Stimulated activated CD8-positive, alpha-beta memory T cell treated with anti-CD3 and anti-CD28 coated beads, Interleukin-15, amount 100 ng/mL, for 4 hours (primary cell): ENCODE measurements around the gene PLEKHG3.

Source experiments
- DNase-seq, 2 donors: peaks; one replicate each; pipeline ENCODE4 v3.0.0-alpha.2; 2020; ENCODE audit warnings: low read depth in 2 of 2

Gene PLEKHG3

GRCh38 chr14:64763801-64764621, 59.8 kb downstream of the PLEKHG3 start:
- no peak for DNase-seq

GRCh38 chr14:64764641-64765520, 60.7 kb downstream of the PLEKHG3 start:
- peak; percentile 18 to 31 for DNase-seq

GRCh38 chr14:64765740-64766302, 61.6 kb downstream of the PLEKHG3 start:
- DNase-seq = no peak

DNA sequence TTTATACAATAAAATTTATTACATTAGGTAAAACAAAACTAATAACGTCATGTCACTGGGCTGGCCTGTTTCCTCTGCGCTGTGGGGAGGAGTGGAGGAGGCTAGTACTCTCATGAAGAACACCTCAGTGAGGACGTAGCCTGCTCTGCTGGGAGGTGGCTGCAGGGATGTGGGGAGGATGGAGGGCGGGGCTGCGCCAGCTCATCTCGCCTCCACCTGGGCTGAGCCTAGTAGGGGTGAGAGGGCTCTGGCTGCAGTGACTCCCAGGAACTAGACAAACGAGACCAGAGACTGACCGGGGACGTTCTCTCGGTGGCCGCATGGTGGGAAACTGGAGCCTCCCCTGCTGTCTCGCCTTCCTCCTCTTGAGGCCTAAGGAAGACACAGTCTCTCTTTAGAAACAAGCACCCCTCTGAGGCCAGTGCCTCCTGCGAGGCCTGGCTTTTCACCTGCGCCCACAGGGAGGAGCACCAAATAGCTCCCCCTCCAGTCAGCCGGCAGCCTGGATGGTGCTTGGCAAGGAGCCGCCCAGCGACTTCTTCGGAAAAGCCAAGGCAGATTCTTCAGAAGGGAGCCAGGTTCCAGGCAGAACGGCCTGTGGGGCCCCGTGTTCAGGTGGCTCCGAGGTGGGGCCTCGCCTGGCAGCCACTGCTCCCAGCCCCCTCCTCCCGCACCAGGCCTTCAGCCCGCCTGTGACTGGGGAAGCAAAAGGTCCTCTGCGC, 62.4 kb downstream of the PLEKHG3 start:
- DNase-seq = no peak

GRCh38 chr14:64767215-64767964, 63.2 kb downstream of the PLEKHG3 start:
- DNase-seq = no peak

- DNase-seq = no peak
These were observed 64.3 kb downstream of the PLEKHG3 start for GRCh38 chr14:64768401-64769095.

DNA sequence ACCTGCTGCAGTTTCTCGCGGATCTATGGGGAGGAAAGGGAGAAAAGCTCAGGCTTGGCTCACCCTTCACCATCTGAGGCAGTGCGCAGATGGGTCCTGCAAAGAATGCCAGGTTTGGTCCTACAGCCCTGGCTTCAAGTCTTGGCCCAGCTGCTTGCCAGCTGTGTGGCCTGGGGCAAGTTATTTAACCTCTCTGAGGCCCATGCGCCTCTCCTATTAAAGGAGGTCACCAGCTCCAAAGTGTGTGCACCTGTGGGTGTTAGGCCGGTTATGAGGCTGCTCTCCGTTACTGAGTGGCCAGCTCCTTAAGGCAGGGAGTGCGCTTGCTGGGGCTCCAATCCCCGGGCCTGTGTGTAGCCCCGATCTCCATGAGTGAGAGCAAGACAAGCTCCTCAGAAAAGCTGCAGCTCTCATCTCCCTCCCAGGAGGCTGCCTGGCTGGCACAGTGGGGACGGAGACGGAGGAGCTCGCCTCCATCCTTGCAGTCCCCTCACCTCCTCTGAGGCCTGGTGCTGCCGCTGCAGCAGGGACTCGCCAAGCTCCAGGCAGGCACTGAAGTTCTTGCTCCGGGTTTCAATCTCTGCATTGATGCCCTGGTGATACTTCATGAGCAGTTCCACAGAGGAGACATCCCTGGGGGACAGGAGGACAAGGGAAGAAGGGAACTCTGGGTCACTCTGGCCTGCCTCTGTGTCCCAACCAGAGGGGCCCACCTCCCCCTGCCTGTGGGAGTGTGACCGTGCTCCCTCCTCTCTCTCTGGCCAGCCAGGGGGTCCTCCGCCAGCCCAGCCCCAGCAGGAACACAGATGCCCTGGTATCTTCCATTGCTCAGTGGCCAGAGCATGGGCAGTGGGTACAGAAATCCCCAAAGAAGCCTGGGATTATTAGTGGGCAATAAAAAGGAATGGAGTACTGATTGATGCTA, 65.1 kb downstream of the PLEKHG3 start:
- DNase-seq = no peak

- no peak for DNase-seq
These were observed 66.5 kb downstream of the PLEKHG3 start for GRCh38 chr14:64770751-64771150.

- no peak for DNase-seq
These were observed 66.9 kb downstream of the PLEKHG3 start for GRCh38 chr14:64771161-64771560.

- DNase-seq = no peak
These were observed 68.2 kb downstream of the PLEKHG3 start for GRCh38 chr14:64772397-64772950.

- DNase-seq = no peak
These were observed 68.8 kb downstream of the PLEKHG3 start for GRCh38 chr14:64773046-64773445.

DNA sequence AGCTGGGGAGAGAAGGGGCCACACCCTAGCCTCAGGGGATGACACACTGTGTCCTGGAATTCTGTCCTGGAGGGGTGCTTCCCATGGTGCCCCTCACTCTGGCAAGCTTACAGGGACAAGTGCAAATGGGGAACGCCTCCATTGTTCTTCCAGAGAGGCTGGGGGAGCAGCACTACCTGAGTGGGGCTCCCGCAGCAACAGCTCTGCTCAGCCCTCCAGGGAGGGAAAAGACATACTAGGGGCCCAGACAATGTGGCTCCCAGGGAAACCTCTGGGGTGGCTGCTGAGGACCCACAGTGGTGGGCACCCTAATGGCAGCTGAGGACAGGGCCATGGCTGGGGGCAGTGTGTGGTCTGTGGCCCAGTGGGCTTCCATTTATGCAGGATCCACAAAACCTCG, 69.4 kb downstream of the PLEKHG3 start:
- no peak for DNase-seq

GRCh38 chr14:64774272-64774671, 70.0 kb downstream of the PLEKHG3 start:
- no peak for DNase-seq

- DNase-seq = no peak
These were observed 71.0 kb downstream of the PLEKHG3 start for GRCh38 chr14:64775081-64775777.

GRCh38 chr14:64777461-64777860, 73.2 kb downstream of the PLEKHG3 start:
- no peak for DNase-seq

DNA sequence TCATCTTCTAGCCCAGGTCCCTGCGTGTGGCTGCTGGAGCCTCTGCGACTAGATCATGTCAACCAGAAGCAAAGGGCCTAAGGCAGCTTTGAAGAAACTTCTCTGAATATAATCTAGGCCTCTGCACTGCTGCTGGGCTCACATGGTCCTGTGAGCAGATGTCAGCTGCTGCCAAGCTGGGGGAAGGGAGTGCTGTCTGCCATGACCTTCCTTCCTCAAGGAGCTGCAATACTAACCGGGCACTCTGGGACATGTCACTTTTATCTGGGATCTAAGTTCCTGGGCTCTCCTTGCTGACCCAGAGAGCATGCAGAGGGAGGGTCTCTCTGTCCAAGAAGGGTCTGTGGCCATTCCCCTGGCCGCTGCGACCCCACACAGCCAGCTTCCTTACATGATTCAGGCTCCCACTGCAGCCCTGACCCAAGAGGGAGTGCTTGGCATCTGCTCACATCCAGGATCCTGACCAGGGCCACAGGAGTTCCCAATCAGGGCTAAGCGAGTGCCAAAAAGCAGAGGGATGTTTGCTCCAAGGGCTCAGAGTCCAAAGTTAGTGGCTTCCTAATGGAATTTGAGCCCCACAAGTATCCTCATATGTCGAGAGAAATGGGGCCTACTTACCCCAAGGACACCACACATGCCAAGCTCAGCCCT, 74.0 kb downstream of the PLEKHG3 start:
- DNase-seq = no peak

DNA sequence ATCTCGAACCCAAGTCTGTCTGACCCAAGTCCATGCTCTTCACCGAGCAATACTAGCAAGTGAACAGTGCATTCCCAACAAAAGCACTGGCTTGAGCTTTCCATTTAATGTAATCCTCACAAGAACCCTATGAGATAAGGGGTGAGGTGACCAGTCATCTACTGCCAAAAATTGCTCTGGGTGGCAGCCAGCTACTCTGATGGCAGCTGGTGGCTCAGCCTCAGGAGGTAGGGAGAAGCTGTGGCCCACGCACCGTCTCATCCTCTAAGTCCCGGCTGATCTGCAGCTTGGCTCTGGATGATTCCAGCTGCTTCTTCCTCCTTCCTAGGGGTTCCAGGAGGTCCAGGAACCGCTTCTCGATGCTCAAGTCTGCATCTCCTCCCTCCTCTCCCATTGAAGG, 75.2 kb downstream of the PLEKHG3 start:
- DNase-seq = no peak

DNA sequence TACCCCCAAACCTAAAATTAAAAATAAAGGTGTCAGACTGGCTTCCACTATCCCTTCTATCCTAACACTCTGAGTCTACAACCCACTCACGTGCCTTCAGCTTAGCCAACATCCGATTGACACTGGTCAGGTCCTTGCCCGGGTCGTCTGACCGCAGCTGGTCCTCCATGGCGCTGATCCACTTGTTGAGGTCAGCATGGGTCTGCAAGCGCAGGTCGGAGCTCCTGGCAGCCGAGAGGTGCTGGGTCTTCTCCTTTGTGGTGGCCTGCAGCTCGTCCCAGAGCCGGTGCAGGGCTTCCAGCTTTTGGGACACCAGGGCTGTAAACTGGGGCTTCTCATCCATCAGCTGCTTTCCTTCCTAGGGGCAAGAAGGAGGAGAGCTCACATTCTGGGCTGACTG, 78.0 kb downstream of the PLEKHG3 start:
- no peak for DNase-seq
